Endothelial cell of umbilical vein (primary cell): ENCODE data around the gene OR51V1.

ENCODE experiments used
- EZH2 ChIP-seq: IDR thresholded peaks from 2 replicates; pipeline ENCODE4 v1.6.1; 2012; ENCODE audit warnings: borderline replicate concordance, low read depth, mild to moderate bottlenecking, moderate library complexity, low read length, inconsistent platforms; ENCODE audit not compliant: severe bottlenecking
- MAX ChIP-seq: IDR thresholded peaks from 2 replicates; pipeline ENCODE4 v1.6.1; 2011; ENCODE audit not compliant: insufficient read depth, insufficient read length
- POLR2A ChIP-seq: IDR thresholded peaks from 2 replicates; pipeline ENCODE4 v1.6.1; 2012; ENCODE audit warnings: low read depth, mild to moderate bottlenecking, control low read depth, low read length
- TF ChIP-seq, protein P1 (sequence below), 2 donors: IDR thresholded peaks; 1 replicate in 1 of 2; 2 replicates in 1 of 2; pipeline ENCODE4 v1.5.1; 2011; ENCODE audit warnings: low read length in 2 of 2, mild to moderate bottlenecking in 2 of 2, moderate library complexity in 2 of 2, control low read depth in 1 of 2, inconsistent platforms in 1 of 2, low read depth in 1 of 2; ENCODE audit not compliant: insufficient read depth in 1 of 2; ENCODE audit errors: extremely low read depth in 1 of 2

GRCh38 chr11:5234381-5234834 lies 33.9 kb upstream of the OR51V1 start, which contains the start of gene HBD:
- TF ChIP-seq, protein P1, sequence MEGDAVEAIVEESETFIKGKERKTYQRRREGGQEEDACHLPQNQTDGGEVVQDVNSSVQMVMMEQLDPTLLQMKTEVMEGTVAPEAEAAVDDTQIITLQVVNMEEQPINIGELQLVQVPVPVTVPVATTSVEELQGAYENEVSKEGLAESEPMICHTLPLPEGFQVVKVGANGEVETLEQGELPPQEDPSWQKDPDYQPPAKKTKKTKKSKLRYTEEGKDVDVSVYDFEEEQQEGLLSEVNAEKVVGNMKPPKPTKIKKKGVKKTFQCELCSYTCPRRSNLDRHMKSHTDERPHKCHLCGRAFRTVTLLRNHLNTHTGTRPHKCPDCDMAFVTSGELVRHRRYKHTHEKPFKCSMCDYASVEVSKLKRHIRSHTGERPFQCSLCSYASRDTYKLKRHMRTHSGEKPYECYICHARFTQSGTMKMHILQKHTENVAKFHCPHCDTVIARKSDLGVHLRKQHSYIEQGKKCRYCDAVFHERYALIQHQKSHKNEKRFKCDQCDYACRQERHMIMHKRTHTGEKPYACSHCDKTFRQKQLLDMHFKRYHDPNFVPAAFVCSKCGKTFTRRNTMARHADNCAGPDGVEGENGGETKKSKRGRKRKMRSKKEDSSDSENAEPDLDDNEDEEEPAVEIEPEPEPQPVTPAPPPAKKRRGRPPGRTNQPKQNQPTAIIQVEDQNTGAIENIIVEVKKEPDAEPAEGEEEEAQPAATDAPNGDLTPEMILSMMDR (IDR thresholded peaks at IDR 0.05; ENCODE audit: extremely low read depth in 1 of 2, insufficient read depth in 1 of 2, low read depth in 1 of 2, low read length in 2 of 2), result no peak
- TF ChIP-seq POLR2A (no peak), EZH2 (no peak), MAX (no peak)
